LNCAP (cell line): ENCODE results near the gene SOX8.

Experiments used
- TF ChIP-seq, protein P1 (sequence below): fragments of 450-650 bp; IDR thresholded peaks from 2 replicates; pipeline ENCODE4 v1.5.1; 2017; ENCODE audit warnings: mild to moderate bottlenecking

The SOX8 gene

DNA sequence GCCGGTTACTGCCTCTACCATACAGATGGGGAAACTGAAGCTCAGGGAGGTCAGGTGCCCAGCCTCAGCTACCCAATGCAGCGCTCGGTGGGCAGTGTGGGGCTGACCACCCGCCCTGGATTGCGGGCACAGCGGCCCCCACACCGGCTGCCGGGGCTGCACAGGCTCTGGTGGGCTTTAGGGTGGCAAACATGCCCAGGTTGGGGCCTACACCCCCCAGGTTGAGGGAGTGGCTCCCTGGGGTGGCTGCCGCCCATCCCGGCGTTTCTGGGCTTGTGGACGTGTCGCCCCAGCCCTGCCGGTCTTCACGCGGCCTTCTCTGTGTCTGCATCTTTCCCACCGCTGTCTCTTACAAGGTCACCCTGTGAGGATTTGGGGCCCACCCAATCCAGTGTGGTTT lies 50.1 kb downstream of the SOX8 start:
- TF ChIP-seq, protein P1, sequence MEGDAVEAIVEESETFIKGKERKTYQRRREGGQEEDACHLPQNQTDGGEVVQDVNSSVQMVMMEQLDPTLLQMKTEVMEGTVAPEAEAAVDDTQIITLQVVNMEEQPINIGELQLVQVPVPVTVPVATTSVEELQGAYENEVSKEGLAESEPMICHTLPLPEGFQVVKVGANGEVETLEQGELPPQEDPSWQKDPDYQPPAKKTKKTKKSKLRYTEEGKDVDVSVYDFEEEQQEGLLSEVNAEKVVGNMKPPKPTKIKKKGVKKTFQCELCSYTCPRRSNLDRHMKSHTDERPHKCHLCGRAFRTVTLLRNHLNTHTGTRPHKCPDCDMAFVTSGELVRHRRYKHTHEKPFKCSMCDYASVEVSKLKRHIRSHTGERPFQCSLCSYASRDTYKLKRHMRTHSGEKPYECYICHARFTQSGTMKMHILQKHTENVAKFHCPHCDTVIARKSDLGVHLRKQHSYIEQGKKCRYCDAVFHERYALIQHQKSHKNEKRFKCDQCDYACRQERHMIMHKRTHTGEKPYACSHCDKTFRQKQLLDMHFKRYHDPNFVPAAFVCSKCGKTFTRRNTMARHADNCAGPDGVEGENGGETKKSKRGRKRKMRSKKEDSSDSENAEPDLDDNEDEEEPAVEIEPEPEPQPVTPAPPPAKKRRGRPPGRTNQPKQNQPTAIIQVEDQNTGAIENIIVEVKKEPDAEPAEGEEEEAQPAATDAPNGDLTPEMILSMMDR = no peak

DNA sequence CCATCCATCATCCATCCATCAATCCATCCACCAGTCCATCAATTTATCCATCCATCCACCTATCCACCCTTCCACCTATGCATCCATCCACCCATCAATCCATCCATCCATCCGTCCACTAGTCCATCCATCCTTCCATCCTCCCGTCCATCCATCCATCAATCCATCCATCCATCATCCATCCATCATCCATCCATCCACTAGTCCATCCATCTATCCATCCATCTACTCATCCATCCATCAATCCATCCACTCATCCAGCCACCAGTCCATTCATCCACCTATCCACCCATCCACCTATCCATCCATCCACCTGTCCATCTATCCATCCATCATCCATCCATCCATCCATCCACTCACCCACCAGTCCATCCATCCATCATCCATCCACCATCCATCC lies 51.0 kb downstream of the SOX8 start:
- TF ChIP-seq, protein P1 = no peak

DNA sequence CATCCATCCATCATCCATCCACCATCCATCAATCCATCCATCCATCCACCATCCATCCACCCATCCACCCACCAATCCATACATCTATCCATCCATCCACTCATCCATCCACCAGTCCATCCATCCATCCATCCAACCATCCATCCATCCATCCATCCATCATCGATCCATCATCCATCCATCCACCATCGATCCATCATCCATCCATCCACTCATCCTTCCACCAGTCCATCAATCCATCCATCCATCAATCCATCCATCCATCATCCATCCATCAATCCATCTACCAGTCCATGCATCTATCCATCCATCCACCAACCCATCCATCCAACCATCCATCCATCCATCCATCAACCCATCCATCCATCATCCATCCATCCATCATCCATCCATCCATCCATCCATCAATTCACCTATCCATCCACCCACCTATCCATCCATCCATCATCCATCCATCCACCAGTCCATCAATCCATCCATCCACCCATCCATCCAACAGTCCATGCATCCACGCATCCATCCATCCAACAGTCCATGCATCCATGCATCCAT lies 51.6 kb downstream of the SOX8 start:
- TF ChIP-seq, protein P1 = no peak

DNA sequence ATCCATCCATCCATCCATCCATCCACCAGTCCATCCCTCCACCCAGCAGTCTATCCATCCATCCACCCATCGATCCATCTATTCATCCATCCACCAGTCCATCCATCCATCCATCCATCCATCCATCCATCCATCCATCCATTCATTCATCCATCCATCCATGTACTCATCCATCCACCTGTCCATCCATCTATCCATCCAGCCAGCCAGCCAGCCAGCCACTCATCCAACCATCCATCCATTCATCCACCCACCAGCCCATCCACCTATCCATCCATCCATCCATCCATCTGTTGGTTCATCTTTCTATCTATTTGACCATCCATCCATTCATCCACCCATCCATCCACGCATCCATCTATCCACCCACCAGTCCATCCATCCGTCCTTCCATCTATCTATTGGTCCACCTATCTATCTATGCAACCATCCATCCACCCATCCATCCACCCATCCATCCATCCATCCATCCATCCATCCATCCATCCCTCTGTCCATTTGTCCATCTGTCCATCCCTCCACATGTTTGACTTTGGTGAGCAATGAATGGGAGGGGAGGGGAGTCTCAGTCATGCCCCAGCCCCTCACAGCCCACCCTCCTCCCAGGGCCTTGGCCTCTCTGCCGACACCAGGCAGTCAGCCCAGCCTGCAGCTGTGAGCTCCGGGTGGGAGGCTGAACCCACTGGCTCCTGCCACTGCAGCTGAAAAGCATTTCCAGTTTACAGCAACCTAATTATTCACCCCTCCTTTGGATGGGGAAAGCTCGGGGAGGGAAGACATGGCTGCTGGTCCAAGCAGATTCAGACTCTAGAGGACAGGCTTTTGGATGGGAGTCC lies 52.9 kb downstream of the SOX8 start:
- TF ChIP-seq, protein P1 = no peak

DNA sequence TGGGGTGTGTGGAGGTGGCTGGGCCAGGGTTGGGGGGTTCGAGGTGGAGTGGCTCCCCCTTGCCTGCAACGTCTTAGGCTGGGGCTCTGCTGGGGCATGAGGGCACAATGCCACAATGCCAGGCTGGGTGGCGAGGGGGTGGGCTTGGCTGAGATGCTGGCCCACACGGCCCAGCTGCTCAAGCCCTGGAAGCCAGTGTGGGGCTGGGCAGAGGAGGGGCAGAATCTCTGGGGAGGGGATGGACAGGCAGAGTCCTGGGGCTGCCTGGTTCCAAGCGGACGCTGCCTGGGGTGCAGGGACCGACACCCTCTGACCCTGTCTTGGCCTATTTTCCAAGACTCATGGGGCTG lies 53.5 kb downstream of the SOX8 start:
- TF ChIP-seq, protein P1 = no peak

DNA sequence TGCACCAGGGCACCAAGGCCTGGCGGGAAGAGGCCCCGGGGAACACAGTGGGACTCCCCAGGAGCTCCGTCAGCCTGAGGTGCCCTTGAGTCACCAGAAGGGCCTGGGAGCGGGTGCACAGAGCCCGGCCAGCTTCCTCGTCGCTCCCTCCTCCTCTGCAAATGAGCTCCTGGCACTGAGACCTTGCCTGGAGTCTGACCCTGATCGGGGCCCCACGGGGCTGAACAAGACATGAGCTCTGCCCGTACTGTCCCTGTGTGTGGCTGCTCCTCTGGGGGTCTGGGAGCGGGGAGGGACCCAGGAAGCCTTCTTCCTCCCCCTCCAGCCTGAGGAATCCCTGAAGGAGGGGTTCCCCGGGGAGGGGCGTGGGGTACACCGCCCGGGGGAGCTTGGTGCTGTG lies 54.6 kb downstream of the SOX8 start:
- TF ChIP-seq, protein P1 = no peak
